Upper lobe of left lung (tissue), 6 donors: ENCODE data around the gene INPP4B. TPM values are rescaled to one million over a fixed set of nuclear protein-coding genes. Genes with fewer than 3 reads are reported as not detected.
A peak's percentile ranks its signal among the peaks of the same experiment; 100 is the strongest.

Experiments
- ATAC-seq, 2 donors: fragments of 200-7000 bp; cut with Tn5 transposase; one replicate each; pipeline ENCODE4 v1.9.1; 2022; ENCODE audit warnings: mild to moderate bottlenecking in 2 of 2, moderate library complexity in 2 of 2; ENCODE audit not compliant: low FRiP score in 2 of 2
- DNase-seq, 2 donors: peaks; one replicate each; pipeline ENCODE4 v3.0.0-alpha.2; 2019 to 2020
- H3K27ac ChIP-seq, 4 donors: fragments of 200-600 bp; sonication (generic); one replicate each; pipeline ENCODE4 v1.5.1; 2016 to 2019
- H3K27me3 ChIP-seq, 4 donors: fragments of 200-600 bp; sonication (generic); one replicate each; pipeline ENCODE4 v1.5.1; 2017 to 2019
- H3K36me3 ChIP-seq, 4 donors: fragments of 200-600 bp; sonication (generic); one replicate each; pipeline ENCODE4 v1.5.1; 2016 to 2019
- H3K4me1 ChIP-seq, 4 donors: fragments of 200-600 bp; sonication (generic); one replicate each; pipeline ENCODE4 v1.5.1; 2018 to 2019
- H3K4me3 ChIP-seq, 4 donors: fragments of 200-600 bp; sonication (generic); one replicate each; pipeline ENCODE4 v1.5.1; 2017 to 2019; ENCODE audit warnings: mild to moderate bottlenecking in 2 of 4, moderate library complexity in 1 of 4
- H3K9me3 ChIP-seq, 4 donors: fragments of 200-600 bp; sonication (generic); one replicate each; pipeline ENCODE4 v1.5.1; 2018 to 2019
- EP300 ChIP-seq, 4 donors: sonication (generic); formaldehyde crosslinking; IDR thresholded peaks; one replicate each; pipeline ENCODE4 v1.5.1; 2017; ENCODE audit warnings: antibody characterized with exemption in 4 of 4, control low read depth in 2 of 4
- POLR2A ChIP-seq, 4 donors: fragments of 450-650 bp; IDR thresholded peaks; one replicate each; pipeline ENCODE4 v1.5.1; 2016 to 2017; ENCODE audit warnings: antibody characterized with exemption in 4 of 4, mild to moderate bottlenecking in 2 of 4
- POLR2AphosphoS5 ChIP-seq, 2 donors: sonication (generic); formaldehyde crosslinking; IDR thresholded peaks; one replicate each; pipeline ENCODE4 v1.5.1; 2017; ENCODE audit warnings: antibody characterized with exemption in 2 of 2
- WGBS, 2 donors: methylation state at CpG; one replicate each; pipeline ENCODE4 v1.1.5; 2017 to 2018; 5-methylcytosine and 5-hydroxymethylcytosine counted together
- total RNA-seq, 6 donors: library from RNA; depleted of rRNA in 4 of 6; stranded (reverse); fragments of >200 nt in 4 of 6; gene quantifications; one replicate each; pipeline versions ENCODE4 v1.1.0 to v1.2.1, GENCODE V29; 2016 to 2021
- TF ChIP-seq, protein P1 (sequence below), 6 experiments: fragments of 450-650 bp in 4 of 6; fragments of 200-600 bp in 2 of 6; sonication (generic) in 2 of 6; IDR thresholded peaks; one replicate each; pipeline ENCODE4 v1.5.1; 2016 to 2019; ENCODE audit warnings: antibody characterized with exemption in 6 of 6
- donor health status: DM: no; HTN: no; CAD: no; lungs with moderate emphysema.
- donor health status: DM: no; HTN: yes; CAD: no; lungs with severe emphysema.

INPP4B gene
- total RNA-seq, 6 donors from 2014 or later: 4.7 to 31.4 (median 10.4) TPM

DNA sequence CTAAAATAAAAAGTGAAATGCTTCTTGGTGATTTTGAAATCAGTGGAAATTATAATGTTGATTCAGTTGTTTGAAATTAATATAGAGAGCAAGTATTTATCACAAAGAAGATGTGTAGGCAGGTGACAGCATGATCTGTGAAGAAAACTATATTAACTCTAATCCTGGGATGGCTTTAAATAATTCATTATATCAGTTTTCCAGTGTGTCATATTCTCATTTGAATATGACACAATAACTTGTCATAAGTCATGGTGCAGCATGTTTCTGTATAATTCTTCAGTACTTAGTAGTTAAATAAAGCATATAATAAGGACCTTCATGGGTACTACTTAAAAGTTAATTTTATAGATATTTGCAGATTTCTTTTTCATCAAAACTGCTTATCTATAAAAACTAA lies 573.6 kb downstream of the INPP4B start:
- TF ChIP-seq, protein P1, sequence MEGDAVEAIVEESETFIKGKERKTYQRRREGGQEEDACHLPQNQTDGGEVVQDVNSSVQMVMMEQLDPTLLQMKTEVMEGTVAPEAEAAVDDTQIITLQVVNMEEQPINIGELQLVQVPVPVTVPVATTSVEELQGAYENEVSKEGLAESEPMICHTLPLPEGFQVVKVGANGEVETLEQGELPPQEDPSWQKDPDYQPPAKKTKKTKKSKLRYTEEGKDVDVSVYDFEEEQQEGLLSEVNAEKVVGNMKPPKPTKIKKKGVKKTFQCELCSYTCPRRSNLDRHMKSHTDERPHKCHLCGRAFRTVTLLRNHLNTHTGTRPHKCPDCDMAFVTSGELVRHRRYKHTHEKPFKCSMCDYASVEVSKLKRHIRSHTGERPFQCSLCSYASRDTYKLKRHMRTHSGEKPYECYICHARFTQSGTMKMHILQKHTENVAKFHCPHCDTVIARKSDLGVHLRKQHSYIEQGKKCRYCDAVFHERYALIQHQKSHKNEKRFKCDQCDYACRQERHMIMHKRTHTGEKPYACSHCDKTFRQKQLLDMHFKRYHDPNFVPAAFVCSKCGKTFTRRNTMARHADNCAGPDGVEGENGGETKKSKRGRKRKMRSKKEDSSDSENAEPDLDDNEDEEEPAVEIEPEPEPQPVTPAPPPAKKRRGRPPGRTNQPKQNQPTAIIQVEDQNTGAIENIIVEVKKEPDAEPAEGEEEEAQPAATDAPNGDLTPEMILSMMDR (IDR thresholded peaks at IDR 0.05): no peak
- TF ChIP-seq POLR2AphosphoS5 (IDR thresholded peaks at IDR 0.05) (no peak), EP300 (IDR thresholded peaks at IDR 0.05) (no peak), POLR2A (IDR thresholded peaks at IDR 0.05) (no peak)
- no peak overlapping the region for H3K4me3 ChIP-seq
- no peak for DNase-seq
- no peaks in the 10 kb centered on the region for H3K9me3 ChIP-seq
- H3K27ac ChIP-seq: no peak overlapping the region
- no peak for ATAC-seq
- no peaks in the 10 kb centered on the region for H3K27me3 ChIP-seq
- H3K4me1 ChIP-seq: no peaks in the 10 kb centered on the region
- no peaks in the 10 kb centered on the region for H3K36me3 ChIP-seq

DNA sequence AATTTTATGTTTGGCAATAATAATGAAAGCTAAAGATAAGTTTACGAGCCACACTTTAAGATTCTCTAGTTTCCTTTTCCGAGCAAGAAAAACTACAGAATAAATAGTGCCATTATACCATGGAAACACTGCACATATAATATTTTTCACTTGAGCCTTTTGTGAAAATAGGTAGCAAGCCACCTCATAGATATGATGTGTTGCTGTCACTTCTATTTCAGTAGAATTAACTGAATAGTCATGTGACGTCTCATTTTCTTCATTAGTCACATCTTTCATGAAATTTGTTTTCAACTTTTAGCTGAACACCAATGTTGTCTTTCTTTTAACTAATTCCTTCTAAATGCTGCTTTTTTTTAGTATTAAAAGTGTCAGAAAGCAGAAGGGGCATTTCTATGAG lies 574.3 kb downstream of the INPP4B start:
- no peaks in the 10 kb centered on the region for H3K36me3 ChIP-seq
- DNase-seq (no peak), ATAC-seq (no peak)
- no peak overlapping the region for H3K27ac ChIP-seq
- no peaks in the 10 kb centered on the region for H3K4me1 ChIP-seq
- H3K9me3 ChIP-seq: no peaks in the 10 kb centered on the region
- TF ChIP-seq POLR2A (IDR thresholded peaks at IDR 0.05): no peak
- no peaks in the 10 kb centered on the region for H3K27me3 ChIP-seq
- 59 to 62% methylated on average over 3 of the region's 3 CpGs for WGBS, 2 donors
- H3K4me3 ChIP-seq: no peak overlapping the region

DNA sequence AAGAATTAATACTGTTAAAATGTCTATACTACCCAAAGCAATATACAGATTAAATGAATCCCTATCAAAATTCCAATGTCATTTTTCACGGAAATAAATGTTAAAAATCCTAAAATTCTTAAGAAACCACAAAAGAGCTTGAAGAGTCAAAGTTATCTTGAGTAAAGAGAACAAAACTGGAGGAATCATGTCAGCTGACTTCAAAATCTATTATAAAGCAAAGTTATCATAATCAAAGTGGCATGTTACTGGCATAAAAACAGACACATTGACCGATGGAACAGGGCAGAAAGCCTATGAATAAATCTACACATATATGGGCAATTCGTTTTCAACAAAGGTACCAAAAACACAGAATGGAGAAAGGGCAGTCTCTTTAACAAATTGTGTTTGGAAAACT lies 579.0 kb downstream of the INPP4B start:
- DNase-seq (no peak), ATAC-seq (no peak)
- no peak overlapping the region for H3K4me3 ChIP-seq
- no peaks in the 10 kb centered on the region for H3K27me3 ChIP-seq
- no peak overlapping the region for H3K27ac ChIP-seq
- H3K9me3 ChIP-seq: no peaks in the 10 kb centered on the region
- H3K4me1 ChIP-seq: no peaks in the 10 kb centered on the region
- TF ChIP-seq POLR2AphosphoS5 (IDR thresholded peaks at IDR 0.05) (no peak), EP300 (IDR thresholded peaks at IDR 0.05) (no peak), POLR2A (IDR thresholded peaks at IDR 0.05) (no peak)
- TF ChIP-seq, protein P1 (IDR thresholded peaks at IDR 0.05): no peak
- no peaks in the 10 kb centered on the region for H3K36me3 ChIP-seq
- 67 to 78% methylated on average over 3 of the region's 3 CpGs for WGBS, 2 donors

DNA sequence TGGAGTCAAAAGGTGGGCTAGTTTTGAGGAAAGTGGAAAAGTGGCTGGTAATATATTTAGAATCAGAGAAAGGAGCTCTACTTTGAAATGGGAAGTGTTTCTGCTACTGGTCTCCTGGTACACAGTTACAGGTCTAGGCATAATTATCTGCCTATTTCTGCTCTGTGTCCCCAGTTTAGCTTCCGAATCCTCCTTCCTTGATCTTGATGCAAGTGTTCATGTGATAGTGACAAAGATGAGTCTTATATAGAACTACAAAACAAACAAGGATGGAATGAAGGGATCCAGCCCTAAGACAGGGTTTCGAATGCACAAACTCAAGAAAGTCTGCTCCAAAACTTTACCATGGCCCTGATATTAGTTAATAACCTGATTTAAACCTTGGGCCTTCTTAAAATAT lies 580.2 kb downstream of the INPP4B start:
- no peak for TF ChIP-seq POLR2AphosphoS5 (IDR thresholded peaks at IDR 0.05)
- no peak for TF ChIP-seq EP300 (IDR thresholded peaks at IDR 0.05)
- H3K27ac ChIP-seq: peak overlapping the region in 2 of 4 donors; percentile 39 to 52
- no peak overlapping the region for H3K4me3 ChIP-seq
- H3K4me1 ChIP-seq: no peaks in the 10 kb centered on the region
- H3K36me3 ChIP-seq: no peaks in the 10 kb centered on the region
- no peaks in the 10 kb centered on the region for H3K27me3 ChIP-seq
- WGBS, 2 donors: 93 to 94% methylated on average over 2 of the region's 2 CpGs
- DNase-seq (no peak), ATAC-seq (no peak)
- H3K9me3 ChIP-seq: no peaks in the 10 kb centered on the region

GRCh38 chr4:142265536-142265935 lies 580.6 kb downstream of the INPP4B start:
- Histone ChIP-seq H3K36me3 (no peaks in the 10 kb centered on the region), H3K27ac (peak overlapping the region in 2 of 4 donors; percentile 39 to 52), H3K4me3 (no peak overlapping the region), H3K4me1 (no peaks in the 10 kb centered on the region), H3K9me3 (no peaks in the 10 kb centered on the region), H3K27me3 (no peaks in the 10 kb centered on the region)
- ATAC-seq (no peak), DNase-seq (no peak)
- 58 to 62% methylated on average over 3 of the region's 3 CpGs for WGBS, 2 donors
- TF ChIP-seq POLR2AphosphoS5 (IDR thresholded peaks at IDR 0.05) (no peak), POLR2A (IDR thresholded peaks at IDR 0.05) (no peak), EP300 (IDR thresholded peaks at IDR 0.05) (no peak)
- TF ChIP-seq, protein P1 (IDR thresholded peaks at IDR 0.05): no peak

- H3K27ac ChIP-seq: peak overlapping the region in 3 of 4 donors; percentile 31 to 59 (median 52)
- DNase-seq (no peak), ATAC-seq (no peak)
- H3K4me3 ChIP-seq: no peak overlapping the region
- H3K9me3 ChIP-seq: no peaks in the 10 kb centered on the region
- H3K27me3 ChIP-seq: no peaks in the 10 kb centered on the region
- H3K36me3 ChIP-seq: no peaks in the 10 kb centered on the region
- TF ChIP-seq POLR2AphosphoS5 (IDR thresholded peaks at IDR 0.05) (peak in 1 of 2 donors; percentile 53), POLR2A (IDR thresholded peaks at IDR 0.05) (no peak), EP300 (IDR thresholded peaks at IDR 0.05) (peak in 1 of 4 donors; percentile 28)
- TF ChIP-seq, protein P1 (IDR thresholded peaks at IDR 0.05): no peak
- 67 to 69% methylated on average over 2 of the region's 2 CpGs for WGBS, 2 donors
- H3K4me1 ChIP-seq: no peaks in the 10 kb centered on the region
Measured at GRCh38 chr4:142264961-142265360, 581.1 kb downstream of the INPP4B start.
